BE2C (cell line): ENCODE measurements around the gene PPM1L.
A peak's percentile ranks its signal among the peaks of the same experiment; 100 is the strongest.

Experiments
- DNase-seq: peaks from one replicate; pipeline ENCODE4 v3.0.0-alpha.2; 2020
- H3K27me3 ChIP-seq: fragments of 250-450 bp; sonication (Bioruptor Pico); 2 replicates; pipeline ENCODE4 v1.5.1; 2020; ENCODE audit warnings: mild to moderate bottlenecking
- H3K36me3 ChIP-seq: fragments of 250-450 bp; sonication (Bioruptor Pico); 2 replicates; pipeline ENCODE4 v1.5.1; 2020; ENCODE audit warnings: mild to moderate bottlenecking
- H3K4me1 ChIP-seq: fragments of 250-450 bp; sonication (Bioruptor Pico); 2 replicates; pipeline ENCODE4 v1.5.1; 2020
- H3K4me3 ChIP-seq: 2 replicates; pipeline ENCODE4 v1.5.1; 2011; ENCODE audit warnings: low read depth, low read length
- H3K9me3 ChIP-seq: fragments of 250-450 bp; sonication (Bioruptor Pico); 2 replicates; pipeline ENCODE4 v1.5.1; 2020
- CTCF ChIP-seq: IDR thresholded peaks from 2 replicates; pipeline ENCODE4 v1.5.1; 2012; ENCODE audit warnings: mild to moderate bottlenecking, low read depth, low read length

The PPM1L gene

DNA sequence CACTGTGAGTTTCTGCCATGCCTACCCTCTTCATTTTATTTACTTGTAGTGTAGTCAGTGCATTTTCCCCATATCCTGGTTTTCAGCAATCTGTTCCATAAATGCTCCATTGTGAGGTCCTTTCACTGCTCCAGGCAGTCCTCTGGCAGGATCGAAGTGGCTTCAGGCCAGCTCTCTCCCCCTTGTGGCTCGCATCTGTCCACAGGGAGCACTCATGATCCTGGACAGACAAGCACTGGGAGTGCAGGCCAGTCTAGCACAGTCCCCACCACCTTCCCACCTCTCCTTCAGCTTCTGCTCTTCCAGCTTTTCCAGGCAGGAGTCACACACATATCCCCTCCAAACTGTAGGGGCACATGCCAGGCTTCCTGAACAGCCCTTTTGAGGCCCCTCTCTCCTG, 173.6 kb downstream of the PPM1L start:
- TF ChIP-seq CTCF, result peak; percentile 68
- H3K4me1 ChIP-seq, result peaks cover 8% of the 10 kb centered on the region
- peak; percentile 70 for DNase-seq
- no peaks in the 10 kb centered on the region for H3K27me3 ChIP-seq
- no peaks in the 10 kb centered on the region for H3K9me3 ChIP-seq
- no peak overlapping the region for H3K4me3 ChIP-seq
- no peaks in the 10 kb centered on the region for H3K36me3 ChIP-seq

- H3K9me3 ChIP-seq, result no peaks in the 10 kb centered on the region
- no peak overlapping the region for H3K4me3 ChIP-seq
- no peak for TF ChIP-seq CTCF
- no peak for DNase-seq
- no peaks in the 10 kb centered on the region for H3K27me3 ChIP-seq
- no peaks in the 10 kb centered on the region for H3K36me3 ChIP-seq
- H3K4me1 ChIP-seq, result peaks cover 6% of the 10 kb centered on the region
Observed at GRCh38 chr3:160931474-160931873, 175.4 kb downstream of the PPM1L start.

GRCh38 chr3:160935413-160936095, 179.5 kb downstream of the PPM1L start:
- Histone ChIP-seq H3K9me3 (no peaks in the 10 kb centered on the region), H3K27me3 (no peaks in the 10 kb centered on the region), H3K4me1 (peaks cover 3% of the 10 kb centered on the region; the same call in 1 of the 2 replicates), H3K36me3 (no peaks in the 10 kb centered on the region), H3K4me3 (no peak overlapping the region)
- no peak for DNase-seq
- no peak for TF ChIP-seq CTCF

GRCh38 chr3:160941885-160942494, 186.0 kb downstream of the PPM1L start:
- Histone ChIP-seq H3K4me3 (no peak overlapping the region), H3K27me3 (no peaks in the 10 kb centered on the region), H3K4me1 (no peaks in the 10 kb centered on the region), H3K9me3 (no peaks in the 10 kb centered on the region), H3K36me3 (no peaks in the 10 kb centered on the region)
- TF ChIP-seq CTCF, result peak; percentile 83
- DNase-seq, result peak; percentile 76

DNA sequence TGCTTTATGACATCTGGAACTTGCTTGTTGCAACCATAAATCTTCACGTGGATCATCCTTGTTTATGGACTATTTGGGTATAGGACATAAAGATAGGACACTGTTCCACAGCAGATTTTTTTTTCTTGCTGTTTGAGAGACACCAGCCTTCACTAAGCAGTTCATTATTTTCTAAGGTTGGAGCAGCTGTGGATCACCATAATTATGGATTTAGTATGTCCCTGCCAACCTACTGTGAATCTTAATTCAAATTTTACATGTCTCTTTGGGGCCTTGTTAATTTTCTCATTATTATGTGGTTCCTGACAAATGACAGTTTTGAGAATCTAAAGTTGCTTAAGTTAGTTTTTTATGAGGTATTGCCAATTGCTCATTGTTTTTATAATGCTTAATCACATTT, 188.0 kb downstream of the PPM1L start:
- Histone ChIP-seq H3K27me3 (no peaks in the 10 kb centered on the region), H3K4me3 (no peak overlapping the region), H3K9me3 (no peaks in the 10 kb centered on the region), H3K4me1 (no peaks in the 10 kb centered on the region), H3K36me3 (no peaks in the 10 kb centered on the region)
- no peak for TF ChIP-seq CTCF
- no peak for DNase-seq

DNA sequence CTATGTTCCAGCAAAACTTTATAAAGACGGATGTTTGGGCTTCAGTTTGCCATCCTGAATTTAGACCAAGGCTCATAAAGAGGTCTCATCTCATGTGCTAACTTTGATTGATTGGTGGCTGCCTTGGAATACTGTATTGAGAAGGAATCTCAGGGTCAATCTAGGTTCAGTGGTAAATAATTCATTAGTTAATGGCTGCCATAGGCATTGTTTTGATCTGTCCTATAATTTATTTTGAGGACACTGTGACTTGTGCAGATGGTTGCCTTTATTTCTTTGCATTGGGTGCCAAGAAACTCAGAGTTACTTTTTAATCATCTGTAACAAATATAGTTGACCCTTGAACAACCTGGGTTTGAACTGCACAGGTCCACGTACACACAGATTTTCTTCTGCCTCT, 189.3 kb downstream of the PPM1L start:
- Histone ChIP-seq H3K4me1 (no peaks in the 10 kb centered on the region), H3K36me3 (no peaks in the 10 kb centered on the region), H3K27me3 (no peaks in the 10 kb centered on the region), H3K9me3 (no peaks in the 10 kb centered on the region), H3K4me3 (no peak overlapping the region)
- no peak for DNase-seq
- no peak for TF ChIP-seq CTCF
